Psoas muscle (tissue), 8 donors: ENCODE measurements around the gene LRRC23. TPM values are rescaled to one million over a fixed set of nuclear protein-coding genes. Genes with fewer than 3 reads are reported as not detected.
A peak's percentile ranks its signal among the peaks of the same experiment; 100 is the strongest.
"Not testable (repeated sequence)": the region's sequence is repeated elsewhere in the genome, so short reads cannot be mapped to it uniquely, and the experiment has no call there.

Source experiments
- ATAC-seq, 4 donors: fragments of 200-7000 bp; cut with Tn5 transposase; one replicate each; pipeline ENCODE4 v1.9.1; 2020; ENCODE audit warnings: moderate library complexity in 3 of 4, mild to moderate bottlenecking in 2 of 4
- DNase-seq, 2 donors: peaks; one replicate each; pipeline ENCODE4 v3.0.0-alpha.2; 2020
- H3K27ac ChIP-seq: fragments of 200-600 bp; one replicate; pipeline ENCODE4 v1.8.0; 2022
- H3K27me3 ChIP-seq, 3 donors: fragments of 200-600 bp in 1 of 3; one replicate each; pipeline versions ENCODE4 v1.6.1 to v1.8.0; 2013 to 2022; ENCODE audit warnings: low read length in 2 of 3, mild to moderate bottlenecking in 2 of 3, moderate library complexity in 1 of 3; ENCODE audit not compliant: insufficient read depth in 3 of 3
- H3K36me3 ChIP-seq, 2 donors: fragments of 200-600 bp in 1 of 2; one replicate each; pipeline versions ENCODE4 v1.6.1 to v1.8.0; 2013 to 2022; ENCODE audit warnings: low read depth in 1 of 2, mild to moderate bottlenecking in 1 of 2, moderate library complexity in 1 of 2; ENCODE audit not compliant: insufficient read depth in 1 of 2
- H3K4me1 ChIP-seq: fragments of 200-600 bp; one replicate; pipeline ENCODE4 v1.8.0; 2022
- H3K4me3 ChIP-seq: fragments of 200-600 bp; one replicate; pipeline ENCODE4 v1.8.0; 2022; ENCODE audit warnings: mild to moderate bottlenecking
- H3K9me3 ChIP-seq: fragments of 200-600 bp; one replicate; pipeline ENCODE4 v1.8.0; 2022
- CTCF ChIP-seq: fragments of 200-600 bp; IDR thresholded peaks from one replicate; pipeline ENCODE4 v1.8.0; 2022; ENCODE audit warnings: antibody characterized with exemption
- WGBS, 3 donors: extraction: QIAGEN DNeasy Blood & Tissue Kit; methylation state at CpG; one replicate each; pipeline versions ENCODE4 v1.1.6 to v1.1.7; 2013; 5-methylcytosine and 5-hydroxymethylcytosine counted together
- intact Hi-C, 2 donors: fragments of 100-400 bp; cut with DNase I; formaldehyde crosslinking; loops; one replicate each; pipeline versions ENCODE4 v1.11.0 to v1.14.2; 2022
- polyA plus RNA-seq, 3 donors: library from polyadenylated mRNA; stranded (reverse); fragments of 200-250 nt; gene quantifications; one replicate each; pipeline ENCODE4 v1.2.3, GENCODE V29; 2013
- total RNA-seq, 4 donors: library from RNA; stranded (reverse); fragmentation: NEBNext Ultra II Directional in 2 of 4; extraction: Animal tissue kit (Norgen Biotek cat#: 25700) in 2 of 4; gene quantifications; one replicate each; pipeline versions ENCODE4 v1.2.1 to v1.2.4, GENCODE V29; 2021 to 2023
- donor health status: healthy with polysubstance abuse.
- donor health status: DM: no; HTN: no; CAD: no; lungs with moderate emphysema.
- donor health status: Bipolar disorder and iron deficiency.
- donor health status: healthy.
- donor health status: DM: yes; HTN: yes; CAD: no.
- donor health status: DM: no; HTN: no; CAD: no.
- donor health status: DM: no; HTN: no; CAD: no.
- donor health status: DM: yes; HTN: yes; CAD: no.

Gene LRRC23
- total and polyA plus RNA-seq, 7 donors: 9.5 to 29.0 (median 13.1) TPM

DNA sequence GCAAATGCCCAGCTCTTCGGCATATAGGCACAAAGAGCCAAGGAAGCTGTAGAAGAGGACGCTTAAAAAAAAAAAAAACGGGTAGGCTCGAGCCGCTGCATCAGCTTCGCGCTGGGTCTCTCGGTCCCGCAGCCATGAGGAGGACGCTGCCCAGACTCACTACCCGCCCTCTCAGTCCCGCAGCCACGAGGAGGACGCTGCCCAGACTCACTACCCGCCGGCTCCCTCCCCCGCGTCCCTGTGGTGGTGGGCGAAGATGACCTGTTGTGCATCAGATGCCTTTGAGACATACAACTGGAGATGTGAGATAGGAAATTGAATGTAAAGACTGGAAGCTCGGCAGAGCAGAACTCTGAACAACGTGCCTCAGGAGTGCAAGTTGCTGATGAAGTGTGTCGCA is 20.1 kb upstream of the LRRC23 start:
- intact Hi-C loops: no loop called here
- no peaks in the 10 kb centered on the region for H3K9me3 ChIP-seq
- H3K27me3 ChIP-seq: no peaks in the 10 kb centered on the region
- H3K27ac ChIP-seq: no peak overlapping the region
- no peak overlapping the region for H3K4me3 ChIP-seq
- no peak for TF ChIP-seq CTCF
- ATAC-seq: no peak
- 72 to 79% (median 75%) methylated on average over 21 to 22 of the region's 22 CpGs for WGBS, 3 donors
- H3K36me3 ChIP-seq: peaks cover 0 to 20% of the 10 kb centered on the region in 2 donors
- DNase-seq: no peak
- no peaks in the 10 kb centered on the region for H3K4me1 ChIP-seq

- whole genome bisulfite sequencing, 3 donors: 76 to 79% (median 78%) methylated on average over 12 of the region's 15 CpGs
- not testable (repeated sequence) for H3K4me3 ChIP-seq, DNase-seq
These were observed 18.2 kb upstream of the LRRC23 start for GRCh38 chr12:6886206-6886999.

GRCh38 chr12:6887460-6887859 is 17.2 kb upstream of the LRRC23 start:
- no peak for ATAC-seq
- intact Hi-C loops: no loop called here
- H3K27ac ChIP-seq: no peak overlapping the region
- no peaks in the 10 kb centered on the region for H3K27me3 ChIP-seq
- no peaks in the 10 kb centered on the region for H3K9me3 ChIP-seq
- WGBS, 3 donors: 85 to 91% (median 88%) methylated on average over 8 of the region's 8 CpGs
- H3K4me3 ChIP-seq: no peak overlapping the region
- H3K36me3 ChIP-seq: peaks cover 0 to 20% of the 10 kb centered on the region in 2 donors
- no peak for TF ChIP-seq CTCF
- no peaks in the 10 kb centered on the region for H3K4me1 ChIP-seq
- DNase-seq: no peak

More at GRCh38 chr12:6886206-6886999, 18.2 kb upstream of the LRRC23 start:
- H3K27me3 ChIP-seq, H3K4me1 ChIP-seq, intact Hi-C loops, H3K9me3 ChIP-seq, ATAC-seq, H3K27ac ChIP-seq: not testable (repeated sequence)
- peaks cover 0 to 20% of the 10 kb centered on the region in 2 donors for H3K36me3 ChIP-seq

DNA sequence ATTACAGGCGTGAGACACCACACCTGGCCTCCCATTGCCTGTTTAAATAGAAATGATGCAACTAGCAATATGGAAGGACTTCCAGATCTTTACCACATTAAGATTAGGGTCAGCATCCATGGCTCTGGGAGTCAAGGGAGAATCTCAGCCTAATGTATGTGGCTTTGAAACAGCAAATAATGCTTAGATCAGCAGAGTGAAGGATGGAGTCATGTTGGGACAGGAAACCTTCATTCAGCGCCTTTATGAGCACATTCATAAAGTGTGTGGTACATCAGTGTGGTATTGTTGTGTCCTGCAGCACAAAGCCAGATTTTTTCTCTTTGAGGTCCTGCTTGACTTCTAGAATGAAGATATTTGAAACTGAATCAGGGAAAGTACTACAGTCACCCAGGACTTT is 16.3 kb upstream of the LRRC23 start:
- TF ChIP-seq CTCF: no peak
- intact Hi-C loops: no loop called here
- no peaks in the 10 kb centered on the region for H3K4me1 ChIP-seq
- no peaks in the 10 kb centered on the region for H3K27me3 ChIP-seq
- H3K9me3 ChIP-seq: no peaks in the 10 kb centered on the region
- 88 to 96% (median 94%) methylated on average over 2 of the region's 2 CpGs for WGBS, 3 donors
- H3K4me3 ChIP-seq: no peak overlapping the region
- H3K36me3 ChIP-seq: peaks cover 0 to 20% of the 10 kb centered on the region in 2 donors
- DNase-seq (no peak), ATAC-seq (no peak)
- no peak overlapping the region for H3K27ac ChIP-seq

DNA sequence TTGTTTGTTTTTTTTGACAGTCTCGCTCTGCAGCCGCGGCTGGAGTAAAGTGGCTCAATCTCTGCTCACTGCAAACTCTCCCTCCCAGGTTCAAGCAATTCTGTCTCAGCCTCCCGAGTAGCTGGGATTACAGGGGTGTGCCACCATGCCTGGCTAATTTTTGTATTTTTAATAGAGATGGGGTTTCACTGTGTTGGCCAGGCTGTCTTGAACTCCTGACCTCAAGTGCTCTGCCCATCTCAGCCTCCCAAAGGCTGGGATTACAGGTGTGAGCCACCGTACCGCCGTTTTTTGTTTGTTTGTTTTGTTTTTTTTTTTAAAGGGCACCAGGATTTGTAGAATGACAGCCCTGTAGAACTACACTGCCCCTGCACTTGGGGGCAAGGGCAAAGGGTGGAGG is 15.8 kb upstream of the LRRC23 start:
- H3K27ac ChIP-seq, ATAC-seq, H3K27me3 ChIP-seq, intact Hi-C loops, DNase-seq, H3K4me3 ChIP-seq, H3K9me3 ChIP-seq, H3K4me1 ChIP-seq: not testable (repeated sequence)
- peaks cover 0 to 17% of the 10 kb centered on the region in 2 donors for H3K36me3 ChIP-seq
- 77 to 81% (median 78%) methylated on average over 7 of the region's 7 CpGs for WGBS, 3 donors

- H3K36me3 ChIP-seq, intact Hi-C loops, H3K27me3 ChIP-seq, H3K9me3 ChIP-seq, H3K4me1 ChIP-seq, ATAC-seq, DNase-seq: not testable (repeated sequence)
- WGBS, 3 donors: 93 to 95% (median 95%) methylated on average over 21 of the region's 21 CpGs
- Histone ChIP-seq H3K27ac (peak overlapping the region; percentile 81), H3K4me3 (peak overlapping the region; percentile 68)
These were observed 14.6 kb upstream of the LRRC23 start for GRCh38 chr12:6889775-6890573.
